Measurements from ENCODE around the gene LDOC1. TPM values are rescaled to one million over a fixed set of nuclear protein-coding genes. Genes with fewer than 3 reads are reported as not detected.
"Not testable (repeated sequence)": the region's sequence is repeated elsewhere in the genome, so short reads cannot be mapped to it uniquely, and the experiment has no call there.

Gene LDOC1
- total RNA-seq, 1 experiment from 2014 or later, result 16.9 TPM

GRCh38 chrX:141164406-141164805 lies 12.5 kb downstream of the LDOC1 start:
- Mint-ChIP-seq H3K4me1 (no peaks in the 10 kb centered on the region), H3K27me3 (ENCODE audit: low read depth) (no peaks in the 10 kb centered on the region), H3K4me3 (no peak overlapping the region), H3K27ac (no peak overlapping the region), H3K9me3 (peaks cover 3% of the 10 kb centered on the region; the same call in 1 of the 2 replicates), H3K36me3 (no peaks in the 10 kb centered on the region)
- no peak for ATAC-seq
- TF ChIP-seq FOXK1 (CRISPR knock-in tag; IDR thresholded peaks at IDR 0.05), result no peak
- TF ChIP-seq, protein P1, sequence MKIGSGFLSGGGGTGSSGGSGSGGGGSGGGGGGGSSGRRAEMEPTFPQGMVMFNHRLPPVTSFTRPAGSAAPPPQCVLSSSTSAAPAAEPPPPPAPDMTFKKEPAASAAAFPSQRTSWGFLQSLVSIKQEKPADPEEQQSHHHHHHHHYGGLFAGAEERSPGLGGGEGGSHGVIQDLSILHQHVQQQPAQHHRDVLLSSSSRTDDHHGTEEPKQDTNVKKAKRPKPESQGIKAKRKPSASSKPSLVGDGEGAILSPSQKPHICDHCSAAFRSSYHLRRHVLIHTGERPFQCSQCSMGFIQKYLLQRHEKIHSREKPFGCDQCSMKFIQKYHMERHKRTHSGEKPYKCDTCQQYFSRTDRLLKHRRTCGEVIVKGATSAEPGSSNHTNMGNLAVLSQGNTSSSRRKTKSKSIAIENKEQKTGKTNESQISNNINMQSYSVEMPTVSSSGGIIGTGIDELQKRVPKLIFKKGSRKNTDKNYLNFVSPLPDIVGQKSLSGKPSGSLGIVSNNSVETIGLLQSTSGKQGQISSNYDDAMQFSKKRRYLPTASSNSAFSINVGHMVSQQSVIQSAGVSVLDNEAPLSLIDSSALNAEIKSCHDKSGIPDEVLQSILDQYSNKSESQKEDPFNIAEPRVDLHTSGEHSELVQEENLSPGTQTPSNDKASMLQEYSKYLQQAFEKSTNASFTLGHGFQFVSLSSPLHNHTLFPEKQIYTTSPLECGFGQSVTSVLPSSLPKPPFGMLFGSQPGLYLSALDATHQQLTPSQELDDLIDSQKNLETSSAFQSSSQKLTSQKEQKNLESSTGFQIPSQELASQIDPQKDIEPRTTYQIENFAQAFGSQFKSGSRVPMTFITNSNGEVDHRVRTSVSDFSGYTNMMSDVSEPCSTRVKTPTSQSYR (CRISPR knock-in tag; IDR thresholded peaks at IDR 0.05), result no peak
- TF ChIP-seq, protein P2, sequence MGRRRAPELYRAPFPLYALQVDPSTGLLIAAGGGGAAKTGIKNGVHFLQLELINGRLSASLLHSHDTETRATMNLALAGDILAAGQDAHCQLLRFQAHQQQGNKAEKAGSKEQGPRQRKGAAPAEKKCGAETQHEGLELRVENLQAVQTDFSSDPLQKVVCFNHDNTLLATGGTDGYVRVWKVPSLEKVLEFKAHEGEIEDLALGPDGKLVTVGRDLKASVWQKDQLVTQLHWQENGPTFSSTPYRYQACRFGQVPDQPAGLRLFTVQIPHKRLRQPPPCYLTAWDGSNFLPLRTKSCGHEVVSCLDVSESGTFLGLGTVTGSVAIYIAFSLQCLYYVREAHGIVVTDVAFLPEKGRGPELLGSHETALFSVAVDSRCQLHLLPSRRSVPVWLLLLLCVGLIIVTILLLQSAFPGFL (CRISPR knock-in tag; IDR thresholded peaks at IDR 0.05; ENCODE audit: borderline replicate concordance), result no peak
- CTCF ChIA-PET, result no interaction called here
- DNase-seq (ENCODE audit: low spot score), result no peak
- POLR2A ChIA-PET, result no interaction called here

GRCh38 chrX:141158084-141158483 lies 18.8 kb downstream of the LDOC1 start:
- no peaks in the 10 kb centered on the region for H3K4me1 Mint-ChIP-seq

GRCh38 chrX:141155231-141155630 lies 21.7 kb downstream of the LDOC1 start:
- POLR2A ChIA-PET, ATAC-seq, H3K27ac Mint-ChIP-seq: not testable (repeated sequence)

More at GRCh38 chrX:141158084-141158483, 18.8 kb downstream of the LDOC1 start:
- no peak for ATAC-seq
- Mint-ChIP-seq H3K27me3 (ENCODE audit: low read depth) (no peaks in the 10 kb centered on the region; the same call in 1 of the 2 replicates), H3K9me3 (peaks cover 26% of the 10 kb centered on the region), H3K36me3 (peaks cover 22% of the 10 kb centered on the region), H3K4me3 (no peak overlapping the region), H3K27ac (no peak overlapping the region)
- DNase-seq (ENCODE audit: low spot score), result no peak
- no peak for TF ChIP-seq ZNF671 (CRISPR knock-in tag; IDR thresholded peaks at IDR 0.05)
- TF ChIP-seq USF1 (CRISPR knock-in tag; IDR thresholded peaks at IDR 0.05), result no peak
- TF ChIP-seq ZNF317 (CRISPR knock-in tag; IDR thresholded peaks at IDR 0.05; ENCODE audit: borderline replicate concordance, low read depth), result no peak
- no peak for TF ChIP-seq ZNF138 (CRISPR knock-in tag; conservative IDR thresholded peaks at IDR 0.05)
- TF ChIP-seq SP1 (CRISPR knock-in tag; conservative IDR thresholded peaks at IDR 0.05), result no peak
- no peak for TF ChIP-seq ZNF423 (CRISPR knock-in tag; IDR thresholded peaks at IDR 0.05)
- CTCF ChIA-PET, result no interaction called here
- POLR2A ChIA-PET, result no interaction called here

DNA sequence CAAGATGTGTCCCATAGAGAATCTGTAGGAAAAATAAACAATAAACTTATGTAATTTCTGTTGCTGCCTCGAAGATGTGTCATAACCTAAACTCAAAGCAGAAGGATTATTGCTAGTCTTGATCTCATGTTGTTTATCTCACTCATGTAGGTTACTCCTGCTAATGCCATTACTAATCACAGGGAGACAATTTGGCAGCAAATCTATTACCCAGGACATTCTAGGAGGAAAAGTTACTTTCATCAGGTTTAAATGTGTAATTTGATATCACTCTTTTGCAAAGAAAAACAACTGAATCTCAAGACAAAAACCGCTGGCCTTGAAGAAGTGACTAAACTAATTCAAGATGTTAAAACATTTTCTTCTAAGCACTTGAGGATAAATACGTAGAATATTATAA lies 34.0 kb downstream of the LDOC1 start:
- H3K27ac Mint-ChIP-seq, result no peak overlapping the region
- ChIA-PET POLR2A (no interaction called here), CTCF (no interaction called here)
- no peak overlapping the region for H3K4me3 Mint-ChIP-seq
- no peaks in the 10 kb centered on the region; the same call in 1 of the 2 replicates for H3K27me3 Mint-ChIP-seq (ENCODE audit: low read depth)
- ATAC-seq (no peak), DNase-seq (ENCODE audit: low spot score) (no peak)
- H3K4me1 Mint-ChIP-seq, result no peaks in the 10 kb centered on the region
- peaks cover 15% of the 10 kb centered on the region for H3K9me3 Mint-ChIP-seq
- no peaks in the 10 kb centered on the region; the same call in 1 of the 2 replicates for H3K36me3 Mint-ChIP-seq
- no peak for TF ChIP-seq RELA (CRISPR knock-in tag; IDR thresholded peaks at IDR 0.05; ENCODE audit: borderline replicate concordance)
- no peak for TF ChIP-seq FOXP1 (CRISPR knock-in tag; IDR thresholded peaks at IDR 0.05; ENCODE audit: borderline replicate concordance)
- TF ChIP-seq CREB1 (CRISPR knock-in tag; IDR thresholded peaks at IDR 0.05), result no peak
- no peak for TF ChIP-seq ZNF532 (CRISPR knock-in tag; IDR thresholded peaks at IDR 0.05; ENCODE audit: borderline replicate concordance)
- TF ChIP-seq, protein P3, sequence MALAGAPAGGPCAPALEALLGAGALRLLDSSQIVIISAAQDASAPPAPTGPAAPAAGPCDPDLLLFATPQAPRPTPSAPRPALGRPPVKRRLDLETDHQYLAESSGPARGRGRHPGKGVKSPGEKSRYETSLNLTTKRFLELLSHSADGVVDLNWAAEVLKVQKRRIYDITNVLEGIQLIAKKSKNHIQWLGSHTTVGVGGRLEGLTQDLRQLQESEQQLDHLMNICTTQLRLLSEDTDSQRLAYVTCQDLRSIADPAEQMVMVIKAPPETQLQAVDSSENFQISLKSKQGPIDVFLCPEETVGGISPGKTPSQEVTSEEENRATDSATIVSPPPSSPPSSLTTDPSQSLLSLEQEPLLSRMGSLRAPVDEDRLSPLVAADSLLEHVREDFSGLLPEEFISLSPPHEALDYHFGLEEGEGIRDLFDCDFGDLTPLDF (CRISPR knock-in tag; IDR thresholded peaks at IDR 0.05), result no peak
- no peak for TF ChIP-seq ERG (CRISPR knock-in tag; IDR thresholded peaks at IDR 0.05)
- TF ChIP-seq ZMAT4 (CRISPR knock-in tag; IDR thresholded peaks at IDR 0.05), result no peak
- TF ChIP-seq NFATC4 (CRISPR knock-in tag; IDR thresholded peaks at IDR 0.05), result no peak

More at GRCh38 chrX:141155231-141155630, 21.7 kb downstream of the LDOC1 start:
- H3K36me3 Mint-ChIP-seq, result peaks cover 31% of the 10 kb centered on the region
- CTCF ChIA-PET; H3K4me1 Mint-ChIP-seq; DNase-seq (ENCODE audit: low spot score); H3K27me3 Mint-ChIP-seq (ENCODE audit: low read depth); H3K4me3 Mint-ChIP-seq: not testable (repeated sequence)
- peaks cover 38% of the 10 kb centered on the region for H3K9me3 Mint-ChIP-seq
